GM10248 (cell line): ENCODE results near the gene SLC25A21.

Experiments used
- CTCF ChIA-PET: fragments of 300-600 bp; sonication (Branson Sonifier 250); formaldehyde crosslinking; extraction: SDS; loops from one replicate; lab custom pipeline; 2021; ENCODE audit warnings: antibody characterized with exemption; lab: Yijun Ruan, JAX
- POLR2A ChIA-PET: fragments of 350-650 bp; sonication (Branson Sonifier 250); formaldehyde crosslinking; extraction: SDS; loops from one replicate; lab custom pipeline; 2020; ENCODE audit warnings: antibody characterized with exemption; lab: Yijun Ruan, JAX
- DNase-seq: peaks from one replicate; pipeline ENCODE4 v3.0.0; 2012; ENCODE audit errors: extremely low spot score
- CTCF ChIP-seq: IDR thresholded peaks from 2 replicates; pipeline ENCODE4 v1.5.1; 2012; ENCODE audit warnings: mild to moderate bottlenecking, low read depth; ENCODE audit errors: extremely low read depth, missing control alignments, control extremely low read depth

The SLC25A21 gene

DNA sequence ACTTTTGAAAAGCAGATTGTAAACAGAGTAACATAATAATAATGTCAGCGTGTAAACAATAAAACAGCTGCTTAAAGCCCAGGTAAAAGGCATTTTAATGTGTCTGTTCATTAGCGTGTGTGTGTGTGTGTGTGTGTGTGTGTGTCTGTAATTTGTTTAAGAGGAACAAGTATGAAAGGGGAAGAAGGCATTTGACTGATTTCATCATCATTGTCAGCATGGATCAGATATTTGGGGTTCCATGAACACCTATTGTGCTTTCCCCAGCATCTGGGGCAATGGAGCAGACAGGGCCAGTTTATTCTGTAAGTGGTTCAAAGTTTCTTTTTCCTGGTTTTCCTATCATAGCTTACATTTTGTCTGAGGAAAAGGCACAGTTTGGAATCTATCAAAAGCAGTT lies 28.9 kb downstream of the SLC25A21 start:
- POLR2A ChIA-PET: no interaction called here
- DNase-seq: no peak
- no peak for TF ChIP-seq CTCF
- CTCF ChIA-PET: no interaction called here

DNA sequence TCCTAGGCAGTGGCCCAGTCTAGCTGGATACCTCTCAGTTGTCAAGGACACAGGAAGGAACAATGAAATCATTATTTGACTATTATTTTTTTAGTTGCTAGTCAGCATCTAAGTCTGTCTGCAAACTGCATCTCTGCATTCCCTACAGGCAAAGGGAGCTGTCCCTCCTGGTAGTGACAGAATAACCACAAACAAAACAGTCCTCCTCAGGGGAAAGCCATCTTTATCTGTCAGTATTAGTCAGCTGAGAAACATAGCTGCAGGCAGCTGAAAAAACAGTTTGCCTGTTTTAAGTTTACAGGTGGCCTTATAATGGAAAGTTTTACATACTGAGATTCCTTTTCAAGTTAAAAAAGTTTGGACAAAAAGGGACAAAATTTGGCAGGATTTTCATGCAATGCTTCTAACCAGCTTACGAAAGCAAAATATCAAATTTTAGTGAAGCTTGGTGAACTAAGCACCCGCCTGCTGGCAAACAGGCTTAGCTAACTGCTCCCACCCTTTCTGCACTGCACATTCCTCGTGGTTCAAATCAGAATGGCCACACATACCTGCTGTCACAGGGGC lies 29.5 kb downstream of the SLC25A21 start:
- POLR2A ChIA-PET: no interaction called here
- CTCF ChIA-PET: no interaction called here
- no peak for DNase-seq
- no peak for TF ChIP-seq CTCF

- ChIA-PET CTCF (interaction anchor here (2.8 kb wide), 1 partner anchor 9 kb away, joined by 11 read pairs; no protein-coding TSS in a partner anchor), POLR2A (no interaction called here)
- no peak for DNase-seq
- TF ChIP-seq CTCF: no peak
Observed at GRCh38 chr14:37140176-37140575, 32.2 kb downstream of the SLC25A21 start.

DNA sequence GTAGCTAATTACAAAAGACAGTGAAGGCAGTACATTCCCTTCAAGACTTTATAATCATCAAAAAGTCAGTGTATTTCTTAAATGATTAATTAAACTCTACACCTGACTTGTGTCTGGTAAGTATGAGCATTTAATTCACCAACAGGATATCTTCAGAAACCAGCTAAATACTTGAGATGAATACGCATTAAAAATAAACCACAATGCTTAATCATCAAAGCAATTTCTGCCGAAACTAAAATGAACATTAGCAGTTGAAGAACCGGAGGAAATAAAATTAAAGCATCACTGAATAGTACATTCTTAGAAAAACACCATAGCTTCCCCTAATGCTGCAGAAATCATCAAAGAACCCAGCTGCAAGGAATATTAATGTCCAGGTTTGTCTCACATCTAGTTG lies 32.7 kb downstream of the SLC25A21 start:
- no peak for TF ChIP-seq CTCF
- no peak for DNase-seq
- CTCF ChIA-PET: interaction anchor here (2.8 kb wide), 1 partner anchor 10 kb away, joined by 11 read pairs; no protein-coding TSS in a partner anchor

DNA sequence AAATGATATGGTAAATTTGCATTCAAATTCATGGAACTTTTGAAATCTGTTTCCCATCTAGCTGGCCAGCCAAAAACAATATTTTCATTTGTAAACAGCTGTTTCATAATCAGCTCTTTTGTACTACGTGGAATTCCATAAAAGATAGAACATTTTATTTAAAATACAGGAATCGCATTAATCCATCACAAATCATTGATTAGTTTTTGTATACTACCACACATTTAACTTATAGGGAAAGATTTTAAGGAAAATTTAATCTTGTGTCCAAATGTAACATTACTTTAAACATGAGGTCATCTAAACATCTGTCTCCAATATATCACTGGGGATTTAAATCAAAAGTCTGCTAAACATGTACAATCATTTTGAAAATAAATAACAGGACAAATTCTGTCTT lies 33.5 kb downstream of the SLC25A21 start:
- CTCF ChIA-PET: interaction anchor here (0.9 kb wide), 1 partner anchor 16 kb away, joined by 3 read pairs; no protein-coding TSS in a partner anchor

More for the DNA sequence above, 32.7 kb downstream of the SLC25A21 start:
- POLR2A ChIA-PET: no interaction called here

DNA sequence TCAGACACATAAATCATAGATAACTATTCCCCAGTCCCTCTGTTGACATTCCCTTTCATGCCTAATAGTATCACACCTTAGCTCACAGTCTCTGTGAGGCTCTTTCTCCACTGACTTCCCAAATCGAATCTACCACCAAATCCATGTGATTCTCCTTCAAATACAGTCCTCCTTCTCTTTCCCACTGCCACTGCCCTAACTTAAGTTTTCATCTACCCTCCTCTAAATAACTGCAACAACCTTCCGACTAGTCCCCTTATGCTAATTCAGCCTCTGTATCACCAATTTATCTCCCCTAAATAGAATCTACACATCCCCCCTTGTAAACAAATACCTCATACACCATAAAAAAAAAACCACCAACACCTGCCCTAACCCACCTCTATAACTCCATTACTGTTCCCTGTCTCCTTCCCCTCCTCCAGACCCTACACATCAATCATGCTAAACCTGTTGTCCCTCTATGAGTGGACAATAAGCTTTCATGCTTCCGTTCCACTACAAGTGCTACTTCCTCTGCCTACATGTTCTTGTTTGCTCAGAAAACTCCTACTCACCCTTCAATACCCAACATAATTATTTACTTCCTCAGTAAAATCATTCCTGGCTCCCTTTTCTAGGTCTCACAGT lies 39.0 kb downstream of the SLC25A21 start:
- TF ChIP-seq CTCF: no peak
- POLR2A ChIA-PET: no interaction called here
- no peak for DNase-seq
- CTCF ChIA-PET: interaction anchor here (1.0 kb wide), 1 partner anchor 39 kb away, joined by 3 read pairs; no protein-coding TSS in a partner anchor

More for the DNA sequence above, 33.5 kb downstream of the SLC25A21 start:
- no peak for DNase-seq
- TF ChIP-seq CTCF: no peak
- POLR2A ChIA-PET: no interaction called here
